K562 (cell line): ENCODE results near the gene SLC44A2. TPM values are rescaled to one million over a fixed set of nuclear protein-coding genes. Genes with fewer than 3 reads are reported as not detected.

Source experiments
- ATF1 ChIP-seq, 2 experiments: fragments of 450-650 bp in 1 of 2; IDR thresholded peaks; 2 replicates each; pipeline ENCODE4 v1.6.1; 2016; ENCODE audit warnings: missing compliant biosample characterization in 1 of 2, missing genetic modification characterization in 1 of 2
- C11orf30 ChIP-seq: fragments of 450-650 bp; IDR thresholded peaks from 2 replicates; pipeline ENCODE4 v1.6.1; 2016; ENCODE audit warnings: low read depth, mild to moderate bottlenecking
- CBFA2T3 ChIP-seq: fragments of 450-650 bp; IDR thresholded peaks from 2 replicates; pipeline ENCODE4 v1.6.1; 2017
- CBX3 ChIP-seq, 2 experiments: IDR thresholded peaks; 1 replicate in 1 of 2; 2 replicates in 1 of 2; pipeline ENCODE4 v1.6.1; 2012; ENCODE audit warnings: inconsistent platforms in 2 of 2, low read length in 2 of 2, borderline replicate concordance in 1 of 2, control low read depth in 1 of 2
- DIDO1 ChIP-seq: fragments of 450-650 bp; IDR thresholded peaks from 2 replicates; pipeline ENCODE4 v1.6.1; 2016; ENCODE audit warnings: low read depth, missing biosample characterization, missing genetic modification characterization
- MTA3 ChIP-seq: fragments of 450-650 bp; formaldehyde crosslinking; IDR thresholded peaks from 2 replicates; pipeline ENCODE4 v1.6.1; 2017; ENCODE audit warnings: mild to moderate bottlenecking, borderline replicate concordance
- PHF8 ChIP-seq: fragments of 200-600 bp; sonication (generic); IDR thresholded peaks from 2 replicates; pipeline ENCODE4 v1.6.1; 2012; ENCODE audit warnings: mixed run types, mild to moderate bottlenecking, inconsistent platforms, low read length, moderate library complexity, borderline replicate concordance
- RBFOX2 ChIP-seq: fragments of 200-400 bp; formaldehyde crosslinking; IDR thresholded peaks from 2 replicates; pipeline ENCODE4 v1.6.1; 2017; ENCODE audit warnings: low read depth, mild to moderate bottlenecking, low read length, moderate library complexity
- SMARCE1 ChIP-seq: fragments of 450-650 bp; IDR thresholded peaks from 2 replicates; pipeline ENCODE4 v1.7.1; 2016; ENCODE audit warnings: mild to moderate bottlenecking
- STAT5B ChIP-seq: fragments of 250-450 bp; sonication (Bioruptor Pico); IDR thresholded peaks from 2 replicates; pipeline ENCODE4 v1.8.0; 2021; ENCODE audit warnings: mild to moderate bottlenecking, inconsistent platforms
- ZBTB17 ChIP-seq: fragments of 450-650 bp; formaldehyde crosslinking; IDR thresholded peaks from 2 replicates; pipeline ENCODE4 v1.4.0; 2020; ENCODE audit warnings: mild to moderate bottlenecking
- ZNF175 ChIP-seq: fragments of 200-800 bp; sonication (Bioruptor generic); IDR thresholded peaks from 2 replicates; pipeline ENCODE4 v1.6.1; 2016; ENCODE audit warnings: low read depth, mild to moderate bottlenecking, missing genetic modification characterization, missing compliant biosample characterization
- ZNF76 ChIP-seq: fragments of 250-450 bp; sonication (Bioruptor Pico); IDR thresholded peaks from 2 replicates; pipeline ENCODE4 v1.4.0; 2020; ENCODE audit warnings: mild to moderate bottlenecking, moderate library complexity, borderline replicate concordance
- polyA plus RNA-seq, 8 experiments: library from polyadenylated mRNA; depleted of rRNA in 4 of 8; stranded (reverse) in 5 of 8; unstranded in 3 of 8; fragments of >200 nt; fragmentation: Nextera tagmentation in 2 of 8; fragmentation: Illumina TruSeq in 1 of 8; extraction: Ambion mirVana in 2 of 8; extraction: Trizol in 1 of 8; gene quantifications; 2 replicates each; pipeline versions ENCODE4 v1.2.1 to v1.2.3, GENCODE V29; 2011 to 2014; ENCODE audit warnings: inconsistent platforms in 1 of 8, missing spikeins in 1 of 8
- total RNA-seq, 7 experiments: library from RNA; depleted of rRNA in 6 of 7; stranded (reverse); fragments of >200 nt in 6 of 7; fragmentation: Illumina TruSeq in 2 of 7; extraction: Trizol in 2 of 7; gene quantifications; 2 replicates each; pipeline versions ENCODE4 v1.2.1 to v1.2.3, GENCODE V29; 2011 to 2021; ENCODE audit warnings: low replicate concordance in 1 of 7
- TF ChIP-seq, protein P1 (sequence below), 2 experiments: fragments of 450-650 bp; conservative IDR thresholded peaks; 2 replicates each; pipeline ENCODE4 v1.6.1; 2017; ENCODE audit warnings: mild to moderate bottlenecking in 2 of 2, moderate library complexity in 2 of 2
- TF ChIP-seq, protein P2 (sequence below), 2 experiments: fragments of 250-450 bp in 1 of 2; fragments of 450-650 bp in 1 of 2; sonication (Bioruptor Pico) in 1 of 2; IDR thresholded peaks; 2 replicates each; pipeline versions ENCODE4 v1.6.1 to v1.8.0; 2016 to 2021; ENCODE audit warnings: mild to moderate bottlenecking in 2 of 2, moderate library complexity in 2 of 2, missing compliant biosample characterization in 1 of 2, missing genetic modification characterization in 1 of 2
- TF ChIP-seq, protein P3 (sequence below): IDR thresholded peaks from 2 replicates; pipeline ENCODE4 v1.6.1; 2014; ENCODE audit warnings: antibody characterized with exemption
- TF ChIP-seq, protein P4 (sequence below): sonication (generic); formaldehyde crosslinking; IDR thresholded peaks from 2 replicates; pipeline ENCODE4 v1.8.0; 2023; ENCODE audit warnings: missing genetic modification reagents, mild to moderate bottlenecking, borderline replicate concordance

The SLC44A2 gene
- total and polyA plus RNA-seq, 9 of the 15 experiments (the other 6 are each of a cell fraction or from before 2014, with no cell fraction given), result 1.1 to 34.2 (median 8.1) TPM

DNA sequence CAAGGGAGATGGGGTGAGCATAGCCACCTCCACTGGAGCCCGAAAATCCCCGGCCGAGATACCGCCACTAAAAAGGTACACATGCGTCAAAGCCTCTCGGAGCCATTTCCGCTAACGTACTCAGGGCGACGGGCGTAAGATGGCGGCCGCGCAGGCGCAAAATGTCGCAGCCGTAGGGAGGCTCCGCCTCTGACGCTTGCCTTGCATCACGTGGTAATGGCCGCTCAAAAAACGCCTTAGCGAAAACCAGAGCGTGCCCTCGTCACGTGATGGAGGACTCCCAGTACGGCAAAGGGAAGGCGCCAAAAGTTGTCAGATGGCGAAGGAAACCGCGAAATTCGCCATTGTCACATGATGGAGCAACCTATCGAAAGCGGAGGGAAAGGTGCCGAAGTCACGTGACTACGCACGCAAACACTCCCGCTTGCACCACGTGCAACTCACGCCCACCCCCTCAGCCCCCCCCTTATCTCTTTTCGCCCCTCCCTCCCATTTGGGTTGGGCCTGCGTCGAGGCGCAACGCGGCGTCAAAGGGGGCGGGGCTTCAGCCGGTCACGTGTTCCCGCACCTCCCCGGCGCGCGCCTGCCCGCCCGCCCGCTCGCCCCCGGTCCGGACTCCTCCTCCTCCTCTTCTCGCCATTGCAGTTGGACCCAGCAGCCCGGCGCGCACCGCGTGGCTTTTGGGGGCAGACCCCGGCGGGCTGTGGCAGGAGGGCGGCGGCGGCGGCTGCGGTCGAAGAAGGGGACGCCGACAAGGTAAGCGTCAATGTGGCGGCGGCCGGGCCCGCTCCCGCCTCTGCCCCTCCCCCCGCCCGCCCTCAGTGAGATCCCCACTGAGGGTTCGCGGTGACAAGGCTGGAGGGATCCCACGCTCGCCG, 28.6 kb downstream of the SLC44A2 start, which contains the start of gene ILF3 (continued):
- TF ChIP-seq ZBTB17 (CRISPR knock-in tag), result peak; percentile 68; the same call in 1 of the 2 replicates
- TF ChIP-seq, protein P1, sequence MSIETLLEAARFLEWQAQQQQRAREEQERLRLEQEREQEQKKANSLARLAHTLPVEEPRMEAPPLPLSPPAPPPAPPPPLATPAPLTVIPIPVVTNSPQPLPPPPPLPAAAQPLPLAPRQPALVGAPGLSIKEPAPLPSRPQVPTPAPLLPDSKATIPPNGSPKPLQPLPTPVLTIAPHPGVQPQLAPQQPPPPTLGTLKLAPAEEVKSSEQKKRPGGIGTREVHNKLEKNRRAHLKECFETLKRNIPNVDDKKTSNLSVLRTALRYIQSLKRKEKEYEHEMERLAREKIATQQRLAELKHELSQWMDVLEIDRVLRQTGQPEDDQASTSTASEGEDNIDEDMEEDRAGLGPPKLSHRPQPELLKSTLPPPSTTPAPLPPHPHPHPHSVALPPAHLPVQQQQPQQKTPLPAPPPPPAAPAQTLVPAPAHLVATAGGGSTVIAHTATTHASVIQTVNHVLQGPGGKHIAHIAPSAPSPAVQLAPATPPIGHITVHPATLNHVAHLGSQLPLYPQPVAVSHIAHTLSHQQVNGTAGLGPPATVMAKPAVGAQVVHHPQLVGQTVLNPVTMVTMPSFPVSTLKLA (conservative IDR thresholded peaks at IDR 0.05), result peak; percentile 100
- TF ChIP-seq, protein P2, sequence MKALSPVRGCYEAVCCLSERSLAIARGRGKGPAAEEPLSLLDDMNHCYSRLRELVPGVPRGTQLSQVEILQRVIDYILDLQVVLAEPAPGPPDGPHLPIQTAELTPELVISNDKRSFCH (CRISPR knock-in tag; IDR thresholded peaks at IDR 0.05), result no peak
- TF ChIP-seq, protein P2 (tag; IDR thresholded peaks at IDR 0.05), result peak; percentile 85; the same call in 1 of the 2 replicates
- peak; percentile 91 for TF ChIP-seq PHF8
- no peak for TF ChIP-seq ATF1 (CRISPR knock-in tag; IDR thresholded peaks at IDR 0.05)
- peak; percentile 98 for TF ChIP-seq ATF1 (tag; IDR thresholded peaks at IDR 0.05)
- no peak for TF ChIP-seq CBFA2T3
- TF ChIP-seq, protein P3, sequence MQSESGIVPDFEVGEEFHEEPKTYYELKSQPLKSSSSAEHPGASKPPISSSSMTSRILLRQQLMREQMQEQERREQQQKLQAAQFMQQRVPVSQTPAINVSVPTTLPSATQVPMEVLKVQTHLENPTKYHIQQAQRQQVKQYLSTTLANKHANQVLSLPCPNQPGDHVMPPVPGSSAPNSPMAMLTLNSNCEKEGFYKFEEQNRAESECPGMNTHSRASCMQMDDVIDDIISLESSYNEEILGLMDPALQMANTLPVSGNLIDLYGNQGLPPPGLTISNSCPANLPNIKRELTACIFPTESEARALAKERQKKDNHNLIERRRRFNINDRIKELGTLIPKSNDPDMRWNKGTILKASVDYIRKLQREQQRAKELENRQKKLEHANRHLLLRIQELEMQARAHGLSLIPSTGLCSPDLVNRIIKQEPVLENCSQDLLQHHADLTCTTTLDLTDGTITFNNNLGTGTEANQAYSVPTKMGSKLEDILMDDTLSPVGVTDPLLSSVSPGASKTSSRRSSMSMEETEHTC, result peak; percentile 100
- TF ChIP-seq MTA3, result peak; percentile 100
- TF ChIP-seq CBX3 (IDR thresholded peaks at IDR 0.05; ENCODE audit: borderline replicate concordance in 1 of 2, low read length in 2 of 2), result peak in 1 of 2 experiments; percentile 96; a peak in 2 of 3 replicates
- no peak for TF ChIP-seq STAT5B
- TF ChIP-seq, protein P4, sequence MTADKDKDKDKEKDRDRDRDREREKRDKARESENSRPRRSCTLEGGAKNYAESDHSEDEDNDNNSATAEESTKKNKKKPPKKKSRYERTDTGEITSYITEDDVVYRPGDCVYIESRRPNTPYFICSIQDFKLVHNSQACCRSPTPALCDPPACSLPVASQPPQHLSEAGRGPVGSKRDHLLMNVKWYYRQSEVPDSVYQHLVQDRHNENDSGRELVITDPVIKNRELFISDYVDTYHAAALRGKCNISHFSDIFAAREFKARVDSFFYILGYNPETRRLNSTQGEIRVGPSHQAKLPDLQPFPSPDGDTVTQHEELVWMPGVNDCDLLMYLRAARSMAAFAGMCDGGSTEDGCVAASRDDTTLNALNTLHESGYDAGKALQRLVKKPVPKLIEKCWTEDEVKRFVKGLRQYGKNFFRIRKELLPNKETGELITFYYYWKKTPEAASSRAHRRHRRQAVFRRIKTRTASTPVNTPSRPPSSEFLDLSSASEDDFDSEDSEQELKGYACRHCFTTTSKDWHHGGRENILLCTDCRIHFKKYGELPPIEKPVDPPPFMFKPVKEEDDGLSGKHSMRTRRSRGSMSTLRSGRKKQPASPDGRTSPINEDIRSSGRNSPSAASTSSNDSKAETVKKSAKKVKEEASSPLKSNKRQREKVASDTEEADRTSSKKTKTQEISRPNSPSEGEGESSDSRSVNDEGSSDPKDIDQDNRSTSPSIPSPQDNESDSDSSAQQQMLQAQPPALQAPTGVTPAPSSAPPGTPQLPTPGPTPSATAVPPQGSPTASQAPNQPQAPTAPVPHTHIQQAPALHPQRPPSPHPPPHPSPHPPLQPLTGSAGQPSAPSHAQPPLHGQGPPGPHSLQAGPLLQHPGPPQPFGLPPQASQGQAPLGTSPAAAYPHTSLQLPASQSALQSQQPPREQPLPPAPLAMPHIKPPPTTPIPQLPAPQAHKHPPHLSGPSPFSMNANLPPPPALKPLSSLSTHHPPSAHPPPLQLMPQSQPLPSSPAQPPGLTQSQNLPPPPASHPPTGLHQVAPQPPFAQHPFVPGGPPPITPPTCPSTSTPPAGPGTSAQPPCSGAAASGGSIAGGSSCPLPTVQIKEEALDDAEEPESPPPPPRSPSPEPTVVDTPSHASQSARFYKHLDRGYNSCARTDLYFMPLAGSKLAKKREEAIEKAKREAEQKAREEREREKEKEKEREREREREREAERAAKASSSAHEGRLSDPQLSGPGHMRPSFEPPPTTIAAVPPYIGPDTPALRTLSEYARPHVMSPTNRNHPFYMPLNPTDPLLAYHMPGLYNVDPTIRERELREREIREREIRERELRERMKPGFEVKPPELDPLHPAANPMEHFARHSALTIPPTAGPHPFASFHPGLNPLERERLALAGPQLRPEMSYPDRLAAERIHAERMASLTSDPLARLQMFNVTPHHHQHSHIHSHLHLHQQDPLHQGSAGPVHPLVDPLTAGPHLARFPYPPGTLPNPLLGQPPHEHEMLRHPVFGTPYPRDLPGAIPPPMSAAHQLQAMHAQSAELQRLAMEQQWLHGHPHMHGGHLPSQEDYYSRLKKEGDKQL (CRISPR knock-in tag), result no peak
- peak; percentile 70 for TF ChIP-seq SMARCE1
- TF ChIP-seq C11orf30, result peak; percentile 88
- peak; percentile 78; the same call in 1 of the 2 replicates for TF ChIP-seq ZNF76 (CRISPR knock-in tag)
- TF ChIP-seq DIDO1, result peak; percentile 52
- TF ChIP-seq ZNF175, result peak; percentile 86
- TF ChIP-seq RBFOX2, result peak; percentile 92
